ENCODE results near the gene CNPY1.

CNPY1 gene

DNA sequence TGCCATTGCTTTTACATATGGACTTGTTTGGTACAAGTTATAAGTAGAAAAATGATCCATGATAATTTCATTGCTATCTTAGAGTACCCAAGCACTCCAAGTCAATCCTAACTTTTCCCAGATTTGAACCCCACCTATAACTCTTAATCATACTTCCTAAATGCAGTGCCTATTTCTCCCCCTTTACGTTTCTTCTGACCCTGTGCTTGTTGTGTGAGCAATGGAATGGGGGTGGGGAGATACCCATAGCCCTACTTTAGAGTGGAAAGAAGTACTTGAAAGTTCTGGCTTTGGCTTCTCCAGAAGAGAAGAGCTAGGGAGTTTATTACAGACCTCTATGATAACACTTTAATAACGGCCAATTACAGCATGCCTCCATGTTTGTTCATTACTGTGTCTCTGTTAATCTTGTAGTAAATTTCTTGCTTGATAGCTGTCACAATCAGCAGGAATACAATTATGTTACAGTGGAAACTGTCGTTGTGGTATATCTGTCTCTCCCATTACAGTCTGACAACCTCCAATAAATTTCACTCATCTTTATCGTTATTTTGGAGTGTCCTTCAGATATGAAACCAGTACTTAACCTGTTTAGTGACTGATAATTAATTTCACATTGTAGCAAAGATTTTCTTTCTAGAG, 34.0 kb downstream of the CNPY1 start:
- CTCF ChIA-PET: interaction anchor here (1.3 kb wide), 1 partner anchor 16 kb away, joined by 3 read pairs; no protein-coding TSS in a partner anchor
- DNase-seq (ENCODE audit: extremely low spot score): no peak
- POLR2A ChIA-PET: no interaction called here
- TF ChIP-seq, protein P1, sequence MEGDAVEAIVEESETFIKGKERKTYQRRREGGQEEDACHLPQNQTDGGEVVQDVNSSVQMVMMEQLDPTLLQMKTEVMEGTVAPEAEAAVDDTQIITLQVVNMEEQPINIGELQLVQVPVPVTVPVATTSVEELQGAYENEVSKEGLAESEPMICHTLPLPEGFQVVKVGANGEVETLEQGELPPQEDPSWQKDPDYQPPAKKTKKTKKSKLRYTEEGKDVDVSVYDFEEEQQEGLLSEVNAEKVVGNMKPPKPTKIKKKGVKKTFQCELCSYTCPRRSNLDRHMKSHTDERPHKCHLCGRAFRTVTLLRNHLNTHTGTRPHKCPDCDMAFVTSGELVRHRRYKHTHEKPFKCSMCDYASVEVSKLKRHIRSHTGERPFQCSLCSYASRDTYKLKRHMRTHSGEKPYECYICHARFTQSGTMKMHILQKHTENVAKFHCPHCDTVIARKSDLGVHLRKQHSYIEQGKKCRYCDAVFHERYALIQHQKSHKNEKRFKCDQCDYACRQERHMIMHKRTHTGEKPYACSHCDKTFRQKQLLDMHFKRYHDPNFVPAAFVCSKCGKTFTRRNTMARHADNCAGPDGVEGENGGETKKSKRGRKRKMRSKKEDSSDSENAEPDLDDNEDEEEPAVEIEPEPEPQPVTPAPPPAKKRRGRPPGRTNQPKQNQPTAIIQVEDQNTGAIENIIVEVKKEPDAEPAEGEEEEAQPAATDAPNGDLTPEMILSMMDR (IDR thresholded peaks at IDR 0.05; ENCODE audit: control extremely low read depth, extremely low read depth, low read depth, missing control alignments): no peak

GRCh38 chr7:155511702-155511996, 34.7 kb downstream of the CNPY1 start:
- TF ChIP-seq, protein P1 (IDR thresholded peaks at IDR 0.05; ENCODE audit: control extremely low read depth, extremely low read depth, low read depth, missing control alignments): no peak
- POLR2A ChIA-PET: no interaction called here
- no peak for DNase-seq (ENCODE audit: extremely low spot score)
- CTCF ChIA-PET: no interaction called here

DNA sequence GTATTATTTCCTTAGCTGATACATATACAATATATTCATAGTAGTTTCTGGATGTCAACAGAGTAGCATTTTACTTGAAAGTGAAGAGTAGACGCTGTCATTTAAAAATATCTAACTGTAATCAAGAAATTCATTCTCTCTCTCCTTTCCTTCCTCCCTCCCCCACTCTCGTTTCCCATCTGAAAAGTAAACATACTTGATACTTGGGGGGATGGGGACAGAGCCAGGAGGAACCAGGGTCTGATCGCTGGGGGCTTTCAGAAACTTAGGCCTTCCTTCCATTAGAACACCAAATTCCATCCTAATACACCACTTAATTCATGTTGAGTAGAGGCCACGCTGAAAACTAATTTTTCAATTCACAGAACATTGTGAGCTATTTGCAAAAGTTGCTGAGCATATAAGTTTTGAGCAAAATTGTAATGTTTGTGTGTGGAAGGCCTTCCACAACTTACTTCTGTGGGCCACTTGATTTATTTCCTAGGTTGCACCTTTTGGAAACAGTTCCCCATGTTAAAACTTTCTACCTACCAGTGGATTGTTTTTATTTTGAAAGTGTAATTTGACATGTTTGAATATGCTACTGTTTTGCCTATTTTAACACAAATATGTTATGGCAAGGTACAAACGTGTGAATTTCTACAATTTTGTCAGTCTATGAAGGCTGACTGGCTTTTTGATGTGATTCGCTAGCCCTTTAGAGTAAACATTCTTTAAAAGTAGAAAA, 35.2 kb downstream of the CNPY1 start:
- ChIA-PET POLR2A (no interaction called here), CTCF (no interaction called here)
- no peak for DNase-seq (ENCODE audit: extremely low spot score)
- TF ChIP-seq, protein P1 (IDR thresholded peaks at IDR 0.05; ENCODE audit: control extremely low read depth, extremely low read depth, low read depth, missing control alignments): no peak

DNA sequence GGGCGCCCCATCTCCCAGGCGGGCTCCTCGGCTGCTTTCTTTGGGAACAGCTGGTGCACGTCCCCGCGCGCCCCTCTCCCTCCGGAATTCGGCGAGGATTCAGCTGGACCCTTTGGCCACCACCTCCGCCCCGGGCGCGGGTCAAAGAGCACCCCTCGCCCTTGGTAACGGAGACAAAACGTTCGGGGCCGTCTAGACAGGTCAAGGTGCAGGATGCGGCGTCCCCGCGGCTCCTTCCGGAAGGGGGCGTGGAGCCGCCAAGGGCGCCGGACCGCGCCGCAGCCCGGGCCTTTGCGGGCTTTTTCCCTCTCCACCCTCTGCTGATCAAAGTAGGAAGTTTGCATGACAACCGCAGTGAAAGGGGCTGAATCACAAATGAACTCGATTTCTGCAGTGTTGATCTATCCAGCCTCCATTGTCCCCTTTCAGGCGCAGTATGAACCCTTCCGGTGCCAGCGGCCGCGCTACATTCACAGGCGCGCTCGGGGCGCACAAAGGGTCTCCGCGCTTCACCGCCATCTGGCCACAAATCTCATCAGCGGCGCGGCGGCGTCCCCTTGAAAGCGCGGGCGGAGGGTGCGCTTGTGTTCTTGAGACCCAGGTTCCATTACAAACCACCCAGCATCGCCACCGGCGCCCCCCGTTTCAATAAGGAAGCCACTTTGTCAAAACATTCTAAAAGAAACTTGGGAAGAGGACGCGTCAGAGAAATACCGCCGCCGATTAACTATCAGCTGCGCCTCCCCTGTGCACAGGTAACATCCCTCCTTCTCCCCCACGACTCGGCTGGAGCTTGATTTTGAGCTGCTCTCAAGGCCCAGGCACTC, 36.4 kb downstream of the CNPY1 start:
- ChIA-PET CTCF (no interaction called here), POLR2A (no interaction called here)
- TF ChIP-seq, protein P1 (IDR thresholded peaks at IDR 0.05; ENCODE audit: control extremely low read depth, extremely low read depth, low read depth, missing control alignments): no peak
- DNase-seq (ENCODE audit: extremely low spot score): no peak

- ChIA-PET POLR2A (no interaction called here), CTCF (interaction anchor here (1.1 kb wide), 1 partner anchor 10 kb away, joined by 3 read pairs; no protein-coding TSS in a partner anchor)
- no peak for DNase-seq (ENCODE audit: extremely low spot score)
- TF ChIP-seq, protein P1 (IDR thresholded peaks at IDR 0.05; ENCODE audit: control extremely low read depth, extremely low read depth, low read depth, missing control alignments): no peak
These were observed 37.0 kb downstream of the CNPY1 start for GRCh38 chr7:155509359-155509724.

Measured in GM10248 (cell line).